OCI-LY7 (cell line): ENCODE measurements around the gene IKZF1. TPM values are rescaled to one million over a fixed set of nuclear protein-coding genes. Genes with fewer than 3 reads are reported as not detected.

Source experiments
- BruUV-seq: library from RNA; stranded (reverse); fragments of 400-500 nt; replicated peaks from 2 replicates; lab custom pipeline; 2021; lab: Mats Ljungman, UMichigan
- CTCF ChIA-PET: fragments of 300-600 bp; sonication (Branson Sonifier 250); formaldehyde crosslinking; loops from one replicate; lab custom pipeline; 2022; ENCODE audit warnings: antibody characterized with exemption; ENCODE audit not compliant: unreplicated experiment; lab: Charles Lee
- POLR2A ChIA-PET: fragments of 300-600 bp; sonication (Branson Sonifier 250); formaldehyde crosslinking; loops from one replicate; lab custom pipeline; 2022; ENCODE audit warnings: antibody characterized with exemption; lab: Charles Lee
- DNase-seq: peaks from one replicate; pipeline ENCODE4 v3.0.0-alpha.2; 2015; ENCODE audit warnings: low spot score
- H2AFZ ChIP-seq: fragments of 200-600 bp; sonication (generic), shearing (Covaris generic); 2 replicates; pipeline ENCODE4 v1.6.1; 2014; ENCODE audit warnings: mild to moderate bottlenecking, antibody characterized with exemption, low read length, moderate library complexity
- H3K27ac ChIP-seq: fragments of 200-600 bp; sonication (generic); 2 replicates; pipeline ENCODE4 v1.5.1; 2014; ENCODE audit warnings: mixed run types, low read depth, mild to moderate bottlenecking, moderate library complexity, low read length, inconsistent platforms; ENCODE audit not compliant: poor library complexity, severe bottlenecking
- H3K36me3 ChIP-seq: fragments of 200-600 bp; sonication (generic); 2 replicates; pipeline ENCODE4 v1.6.1; 2014; ENCODE audit warnings: mild to moderate bottlenecking, antibody characterized with exemption, low read length, moderate library complexity, mixed read lengths; ENCODE audit not compliant: insufficient read depth
- H3K4me1 ChIP-seq: fragments of 200-600 bp; sonication (generic); 2 replicates; pipeline ENCODE4 v1.5.1; 2014; ENCODE audit warnings: mild to moderate bottlenecking, low read length; ENCODE audit not compliant: insufficient read depth, poor library complexity, severe bottlenecking
- H3K4me2 ChIP-seq: fragments of 200-600 bp; sonication (generic); 2 replicates; pipeline ENCODE4 v1.6.1; 2014; ENCODE audit warnings: mild to moderate bottlenecking, low read length
- H3K4me3 ChIP-seq: fragments of 200-600 bp; sonication (generic); 2 replicates; pipeline ENCODE4 v1.5.1; 2014; ENCODE audit warnings: mild to moderate bottlenecking, low read depth, low read length; ENCODE audit not compliant: poor library complexity, severe bottlenecking
- H3K79me2 ChIP-seq: fragments of 200-600 bp; sonication (generic); 2 replicates; pipeline ENCODE4 v1.6.1; 2016; ENCODE audit warnings: low read depth, mild to moderate bottlenecking, low read length, moderate library complexity, mixed read lengths; ENCODE audit not compliant: insufficient read depth
- H3K9me2 ChIP-seq: fragments of 200-600 bp; sonication (generic); 2 replicates; pipeline ENCODE4 v1.6.1; 2016; ENCODE audit warnings: mild to moderate bottlenecking, low read length, mixed read lengths; ENCODE audit not compliant: insufficient read depth
- H3K9me3 ChIP-seq: fragments of 200-600 bp; sonication (generic); 2 replicates; pipeline ENCODE4 v1.6.1; 2014; ENCODE audit warnings: mild to moderate bottlenecking, mixed run types, low read length, mixed read lengths
- H4K20me1 ChIP-seq: fragments of 200-600 bp; sonication (generic); 2 replicates; pipeline ENCODE4 v1.6.1; 2014; ENCODE audit warnings: mild to moderate bottlenecking, antibody characterized with exemption, low read length, moderate library complexity, mixed read lengths; ENCODE audit not compliant: insufficient read depth
- EZH2phosphoT487 ChIP-seq: fragments of 200-600 bp; sonication (generic); IDR thresholded peaks from 2 replicates; pipeline ENCODE4 v1.6.1; 2018; ENCODE audit warnings: low read depth, borderline replicate concordance, mild to moderate bottlenecking, mixed run types, antibody characterized with exemption, low read length, moderate library complexity, mixed read lengths
- intact Hi-C: fragments of 100-400 bp; cut with micrococcal nuclease; formaldehyde crosslinking; loops from one replicate; pipeline ENCODE4 v1.10.0; 2022; ENCODE audit not compliant: unreplicated experiment
- total RNA-seq, 2 experiments: library from RNA; depleted of rRNA in 1 of 2; stranded (reverse); fragments of >200 nt in 1 of 2; shearing (Covaris generic) in 1 of 2; gene quantifications; 2 replicates each; pipeline ENCODE4 v1.2.3, GENCODE V29; 2014 to 2022
- TF ChIP-seq, protein P1 (sequence below): fragments of 200-600 bp; sonication (generic); conservative IDR thresholded peaks from 2 replicates; pipeline ENCODE4 v1.5.1; 2014; ENCODE audit warnings: mild to moderate bottlenecking, antibody characterized with exemption, low read length, moderate library complexity, mixed read lengths

Gene IKZF1
- total RNA-seq, 2 experiments from 2014 or later: 108 to 161 TPM

DNA sequence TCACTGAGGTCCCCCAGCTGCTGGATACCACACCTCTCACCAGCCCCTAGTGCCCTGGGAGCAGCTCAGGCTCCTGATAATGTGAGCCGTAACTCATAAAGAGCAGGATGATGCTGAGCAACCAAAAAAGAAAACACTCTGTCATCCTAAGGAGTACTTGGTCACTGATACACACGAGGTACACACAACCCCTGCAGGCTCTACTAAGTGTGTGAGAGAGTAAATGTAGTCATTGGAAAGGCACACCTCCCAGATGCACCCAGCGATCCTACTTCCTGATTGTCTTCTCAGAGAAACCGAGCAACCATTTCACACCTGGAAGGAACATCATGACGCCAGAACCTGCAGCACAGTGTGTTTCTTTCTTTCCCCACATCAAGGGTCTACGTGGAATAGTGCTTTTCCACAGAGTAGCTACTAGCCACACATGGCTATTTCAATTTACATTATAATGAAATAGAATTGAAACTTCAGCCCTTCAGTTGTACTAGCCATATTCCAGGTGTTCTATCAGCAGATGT lies 111.4 kb downstream of the IKZF1 start:
- peak overlapping the region; percentile 46 for H3K4me2 ChIP-seq
- BruUV-seq: no TSS peak
- ChIA-PET CTCF (interaction anchor here (1.5 kb wide), 1 partner anchor 280 kb away, joined by 3 read pairs; no protein-coding TSS in a partner anchor), POLR2A (interaction anchor here (0.6 to 1.8 kb wide), 8 partner anchors 17 to 1105 kb away, joined by 3 to 6 read pairs (median 3); no protein-coding TSS in a partner anchor)
- no peaks in the 10 kb centered on the region for H4K20me1 ChIP-seq
- no peak overlapping the region; the same call in 1 of the 2 replicates for H2AFZ ChIP-seq
- H3K27ac ChIP-seq: no peak overlapping the region
- H3K79me2 ChIP-seq: no peaks in the 10 kb centered on the region
- H3K9me2 ChIP-seq: no peaks in the 10 kb centered on the region
- H3K4me1 ChIP-seq: peaks cover 49% of the 10 kb centered on the region
- no peak for DNase-seq
- intact Hi-C loops: loop anchor here (2.0 to 5.0 kb wide), 3 partner anchors 41 to 111 kb away; partner anchors contain the start of gene IKZF1
- H3K9me3 ChIP-seq: no peaks in the 10 kb centered on the region
- no peak overlapping the region for H3K4me3 ChIP-seq
- TF ChIP-seq, protein P1, sequence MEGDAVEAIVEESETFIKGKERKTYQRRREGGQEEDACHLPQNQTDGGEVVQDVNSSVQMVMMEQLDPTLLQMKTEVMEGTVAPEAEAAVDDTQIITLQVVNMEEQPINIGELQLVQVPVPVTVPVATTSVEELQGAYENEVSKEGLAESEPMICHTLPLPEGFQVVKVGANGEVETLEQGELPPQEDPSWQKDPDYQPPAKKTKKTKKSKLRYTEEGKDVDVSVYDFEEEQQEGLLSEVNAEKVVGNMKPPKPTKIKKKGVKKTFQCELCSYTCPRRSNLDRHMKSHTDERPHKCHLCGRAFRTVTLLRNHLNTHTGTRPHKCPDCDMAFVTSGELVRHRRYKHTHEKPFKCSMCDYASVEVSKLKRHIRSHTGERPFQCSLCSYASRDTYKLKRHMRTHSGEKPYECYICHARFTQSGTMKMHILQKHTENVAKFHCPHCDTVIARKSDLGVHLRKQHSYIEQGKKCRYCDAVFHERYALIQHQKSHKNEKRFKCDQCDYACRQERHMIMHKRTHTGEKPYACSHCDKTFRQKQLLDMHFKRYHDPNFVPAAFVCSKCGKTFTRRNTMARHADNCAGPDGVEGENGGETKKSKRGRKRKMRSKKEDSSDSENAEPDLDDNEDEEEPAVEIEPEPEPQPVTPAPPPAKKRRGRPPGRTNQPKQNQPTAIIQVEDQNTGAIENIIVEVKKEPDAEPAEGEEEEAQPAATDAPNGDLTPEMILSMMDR: no peak
- no peak for TF ChIP-seq EZH2phosphoT487
- H3K36me3 ChIP-seq: no peaks in the 10 kb centered on the region

DNA sequence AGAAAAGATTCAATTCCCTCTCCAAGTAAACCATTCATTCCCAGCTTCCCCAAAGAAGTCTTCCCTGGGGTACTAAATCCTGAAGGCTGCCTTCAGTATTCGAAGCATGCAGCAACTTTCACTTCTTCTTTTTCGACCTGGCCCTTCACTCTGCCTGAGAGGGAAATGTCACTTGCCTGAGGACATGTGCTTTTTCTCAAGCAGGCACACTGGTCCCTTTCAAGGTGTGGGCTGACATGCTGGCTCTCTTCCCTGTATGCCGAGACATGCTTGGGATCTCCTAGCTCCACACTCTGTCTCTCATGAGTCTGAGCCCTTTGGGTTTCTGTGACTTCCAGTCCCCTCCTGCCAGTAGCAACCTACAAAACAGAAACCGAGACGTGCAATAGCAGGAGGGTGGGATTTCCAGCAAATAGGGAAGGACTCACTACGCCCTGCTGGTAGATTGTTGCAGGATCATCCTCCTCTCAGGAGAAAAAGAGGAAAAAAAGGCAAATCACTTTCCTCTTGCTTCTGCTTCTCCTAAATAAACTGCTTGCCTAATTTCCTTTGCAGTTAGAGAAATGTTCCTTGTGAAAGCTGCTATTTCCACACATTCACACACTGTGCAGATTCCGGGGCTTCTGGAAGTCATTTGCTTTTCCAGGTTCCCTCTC lies 112.1 kb downstream of the IKZF1 start:
- Histone ChIP-seq H4K20me1 (no peaks in the 10 kb centered on the region), H3K4me3 (no peak overlapping the region), H3K36me3 (no peaks in the 10 kb centered on the region), H3K9me2 (no peaks in the 10 kb centered on the region), H3K4me1 (peaks cover 42% of the 10 kb centered on the region), H2AFZ (peak overlapping the region; percentile 63), H3K79me2 (no peaks in the 10 kb centered on the region), H3K4me2 (peak overlapping the region; percentile 46), H3K27ac (no peak overlapping the region), H3K9me3 (no peaks in the 10 kb centered on the region)
- peak; percentile 83 for DNase-seq
- POLR2A ChIA-PET: interaction anchor here (0.6 to 1.8 kb wide), 8 partner anchors 16 to 1105 kb away, joined by 3 to 6 read pairs (median 3); no protein-coding TSS in a partner anchor
- TF ChIP-seq, protein P1: no peak
- no peak for TF ChIP-seq EZH2phosphoT487
- BruUV-seq: no TSS peak
- CTCF ChIA-PET: interaction anchor here (1.5 kb wide), 1 partner anchor 281 kb away, joined by 3 read pairs; no protein-coding TSS in a partner anchor
- intact Hi-C loops: loop anchor here (2.0 to 5.0 kb wide), 3 partner anchors 42 to 112 kb away; partner anchors contain the start of gene IKZF1
